Measurements from ENCODE around the gene SYNGR4. TPM values are rescaled to one million over a fixed set of nuclear protein-coding genes. Genes with fewer than 3 reads are reported as not detected.

SYNGR4 gene
- total RNA-seq, 4 donors from 2014 or later = not detected

DNA sequence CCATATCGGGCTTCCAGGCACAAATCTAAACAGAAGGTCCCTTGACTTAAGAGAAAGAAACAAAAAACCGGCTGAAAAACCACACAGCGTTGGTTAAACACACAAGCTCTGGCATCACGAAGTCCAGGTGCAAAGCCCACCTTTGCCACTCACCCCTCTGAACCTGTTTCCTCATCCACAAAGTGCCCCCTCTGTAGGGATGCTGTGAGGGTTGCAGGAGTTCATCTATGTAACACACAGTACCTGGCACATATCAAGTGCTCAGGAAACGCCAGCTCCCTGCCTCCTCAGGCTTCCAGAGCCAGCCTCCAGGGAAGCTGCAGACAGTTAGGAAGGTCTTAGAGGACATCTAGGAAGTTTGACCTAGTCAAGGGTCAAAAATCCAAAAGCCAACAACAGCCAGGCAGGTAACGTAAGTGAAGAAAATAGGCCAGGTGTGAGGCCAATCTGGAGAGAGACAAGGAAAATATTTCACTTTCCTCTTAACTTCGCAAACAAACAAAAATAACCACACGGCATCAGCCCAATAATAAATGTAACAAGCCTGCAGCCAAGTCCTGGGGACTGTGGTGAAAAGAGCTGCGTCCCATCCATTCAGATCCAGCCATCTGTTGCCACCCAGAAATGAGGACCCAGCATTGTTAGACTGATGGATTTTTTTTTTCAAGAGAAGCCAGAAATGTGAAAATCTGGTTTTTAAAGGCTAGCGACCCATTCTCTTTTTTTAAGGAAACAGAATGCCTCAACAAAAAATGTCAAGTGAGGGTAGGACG is 17.2 kb downstream of the SYNGR4 start:
- Histone ChIP-seq H3K27ac (no peak overlapping the region), H3K9me3 (no peaks in the 10 kb centered on the region), H3K27me3 (no peaks in the 10 kb centered on the region), H3K4me3 (no peak overlapping the region), H3K4me1 (no peaks in the 10 kb centered on the region), H3K36me3 (peaks cover 53% of the 10 kb centered on the region)
- no peak for DNase-seq (ENCODE audit: low spot score in 2 of 2)
- WGBS = 84% methylated on average over 11 of the region's 11 CpGs
- TF ChIP-seq POLR2AphosphoS5 (IDR thresholded peaks at IDR 0.05) (no peak), POLR2A (IDR thresholded peaks at IDR 0.05) (no peak), EP300 (IDR thresholded peaks at IDR 0.05) (no peak)
- TF ChIP-seq, protein P1, sequence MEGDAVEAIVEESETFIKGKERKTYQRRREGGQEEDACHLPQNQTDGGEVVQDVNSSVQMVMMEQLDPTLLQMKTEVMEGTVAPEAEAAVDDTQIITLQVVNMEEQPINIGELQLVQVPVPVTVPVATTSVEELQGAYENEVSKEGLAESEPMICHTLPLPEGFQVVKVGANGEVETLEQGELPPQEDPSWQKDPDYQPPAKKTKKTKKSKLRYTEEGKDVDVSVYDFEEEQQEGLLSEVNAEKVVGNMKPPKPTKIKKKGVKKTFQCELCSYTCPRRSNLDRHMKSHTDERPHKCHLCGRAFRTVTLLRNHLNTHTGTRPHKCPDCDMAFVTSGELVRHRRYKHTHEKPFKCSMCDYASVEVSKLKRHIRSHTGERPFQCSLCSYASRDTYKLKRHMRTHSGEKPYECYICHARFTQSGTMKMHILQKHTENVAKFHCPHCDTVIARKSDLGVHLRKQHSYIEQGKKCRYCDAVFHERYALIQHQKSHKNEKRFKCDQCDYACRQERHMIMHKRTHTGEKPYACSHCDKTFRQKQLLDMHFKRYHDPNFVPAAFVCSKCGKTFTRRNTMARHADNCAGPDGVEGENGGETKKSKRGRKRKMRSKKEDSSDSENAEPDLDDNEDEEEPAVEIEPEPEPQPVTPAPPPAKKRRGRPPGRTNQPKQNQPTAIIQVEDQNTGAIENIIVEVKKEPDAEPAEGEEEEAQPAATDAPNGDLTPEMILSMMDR (IDR thresholded peaks at IDR 0.05) = no peak

DNA sequence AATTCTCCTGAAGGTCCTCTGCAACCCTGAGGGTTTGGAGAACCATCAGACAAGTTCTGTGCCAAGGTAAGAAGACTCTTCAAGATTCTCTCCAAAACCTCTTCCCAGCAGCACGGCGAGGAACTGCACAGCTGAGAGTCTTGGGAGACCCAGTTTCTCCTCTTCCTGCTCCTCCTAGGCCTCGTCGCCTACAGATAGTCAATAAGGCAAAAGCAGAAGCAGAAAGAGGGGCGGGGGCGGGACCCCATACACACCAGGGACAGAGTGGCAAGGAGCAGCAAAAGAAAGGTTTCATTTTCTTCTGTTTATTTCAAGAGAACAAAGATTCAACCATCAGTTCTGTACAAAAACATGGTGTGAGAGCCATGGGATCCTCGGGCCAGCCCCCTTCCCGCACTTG is 18.1 kb downstream of the SYNGR4 start:
- no peaks in the 10 kb centered on the region for H3K9me3 ChIP-seq
- H3K36me3 ChIP-seq = peaks cover 62% of the 10 kb centered on the region
- WGBS = 91% methylated on average over 8 of the region's 8 CpGs
- no peaks in the 10 kb centered on the region for H3K27me3 ChIP-seq
- no peak for DNase-seq (ENCODE audit: low spot score in 2 of 2)
- no peaks in the 10 kb centered on the region for H3K4me1 ChIP-seq
- H3K4me3 ChIP-seq = no peak overlapping the region
- H3K27ac ChIP-seq = no peak overlapping the region
- TF ChIP-seq, protein P1 (IDR thresholded peaks at IDR 0.05) = no peak
- TF ChIP-seq EP300 (IDR thresholded peaks at IDR 0.05) = no peak
- TF ChIP-seq POLR2A (IDR thresholded peaks at IDR 0.05) = no peak
- no peak for TF ChIP-seq POLR2AphosphoS5 (IDR thresholded peaks at IDR 0.05)

DNA sequence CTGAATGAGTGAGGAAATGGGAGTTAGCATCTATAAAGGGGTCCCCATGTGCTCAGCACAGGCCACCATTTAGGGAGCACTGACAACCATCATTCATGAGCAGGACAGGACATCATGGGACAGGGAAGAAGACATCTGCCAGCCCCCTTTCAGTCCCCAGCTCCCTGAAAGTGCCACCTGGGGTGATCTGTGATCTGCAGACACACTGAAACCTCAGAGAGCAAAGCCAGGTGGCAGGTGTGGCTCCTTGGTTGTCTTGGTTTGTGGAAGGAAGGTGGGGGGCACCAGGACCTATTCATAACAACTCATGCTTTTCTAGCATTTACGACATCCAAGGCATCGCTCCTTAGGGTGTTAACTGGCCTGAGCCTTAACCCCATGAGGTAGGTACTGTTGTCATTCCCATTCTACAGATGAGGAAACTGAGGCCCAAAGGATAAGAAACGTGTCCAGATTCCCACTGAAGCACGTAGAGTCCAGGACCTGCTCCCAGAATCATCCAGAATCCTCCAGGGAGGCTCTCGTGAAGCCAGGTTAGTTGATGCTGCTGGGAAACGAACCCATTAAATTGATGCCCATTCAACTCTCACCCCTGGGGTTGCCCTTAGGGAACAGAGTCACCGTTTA is 21.4 kb downstream of the SYNGR4 start:
- H3K36me3 ChIP-seq = peaks cover 84% of the 10 kb centered on the region

DNA sequence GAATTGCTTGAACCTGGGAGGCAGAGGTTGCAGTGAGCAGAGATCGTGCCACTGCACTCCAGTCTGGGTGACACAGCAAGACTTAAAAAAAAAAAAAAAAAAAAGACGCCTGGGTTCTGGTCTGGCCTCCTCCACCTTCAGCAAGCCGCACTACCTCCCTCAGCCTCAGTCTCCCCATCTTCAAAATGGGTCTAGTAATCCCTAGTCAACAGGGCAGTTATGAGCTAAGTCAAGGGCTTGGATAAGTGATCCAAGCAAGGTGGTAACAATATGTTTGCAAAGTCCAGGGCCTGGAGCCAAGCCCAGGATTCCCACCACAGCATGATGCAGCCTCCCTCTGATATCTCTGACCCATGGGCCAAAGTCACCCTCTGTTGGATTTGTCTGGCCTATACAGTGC is 22.8 kb downstream of the SYNGR4 start:
- H3K4me1 ChIP-seq = peaks cover 17% of the 10 kb centered on the region
- TF ChIP-seq POLR2A (IDR thresholded peaks at IDR 0.05) (no peak), EP300 (IDR thresholded peaks at IDR 0.05) (no peak), POLR2AphosphoS5 (IDR thresholded peaks at IDR 0.05) (no peak)
- TF ChIP-seq, protein P1 (IDR thresholded peaks at IDR 0.05) = no peak
- no peaks in the 10 kb centered on the region for H3K27me3 ChIP-seq
- H3K9me3 ChIP-seq = no peaks in the 10 kb centered on the region
- H3K36me3 ChIP-seq = peaks cover 75% of the 10 kb centered on the region
- no peak overlapping the region for H3K4me3 ChIP-seq
- DNase-seq (ENCODE audit: low spot score in 2 of 2) = no peak
- no peak overlapping the region for H3K27ac ChIP-seq
- WGBS = 93% methylated on average over 3 of the region's 3 CpGs

More for the DNA sequence above, 21.4 kb downstream of the SYNGR4 start:
- TF ChIP-seq POLR2AphosphoS5 (IDR thresholded peaks at IDR 0.05) (no peak), POLR2A (IDR thresholded peaks at IDR 0.05) (no peak), EP300 (IDR thresholded peaks at IDR 0.05) (no peak)
- TF ChIP-seq, protein P1 (IDR thresholded peaks at IDR 0.05) = no peak
- DNase-seq (ENCODE audit: low spot score in 2 of 2) = no peak
- no peak overlapping the region for H3K4me3 ChIP-seq
- H3K4me1 ChIP-seq = peaks cover 14% of the 10 kb centered on the region
- no peaks in the 10 kb centered on the region for H3K9me3 ChIP-seq
- no peaks in the 10 kb centered on the region for H3K27me3 ChIP-seq
- 87% methylated on average over 7 of the region's 7 CpGs for WGBS
- no peak overlapping the region for H3K27ac ChIP-seq
